ENCODE data around the gene ACY1. TPM values are rescaled to one million over a fixed set of nuclear protein-coding genes. Genes with fewer than 3 reads are reported as not detected.
A peak's percentile ranks its signal among the peaks of the same experiment; 100 is the strongest.

ACY1 gene
- total and polyA plus RNA-seq, 2 of the 13 experiments (the other 11 are each of a cell fraction or from before 2014, with no cell fraction given): 113 to 162 TPM

DNA sequence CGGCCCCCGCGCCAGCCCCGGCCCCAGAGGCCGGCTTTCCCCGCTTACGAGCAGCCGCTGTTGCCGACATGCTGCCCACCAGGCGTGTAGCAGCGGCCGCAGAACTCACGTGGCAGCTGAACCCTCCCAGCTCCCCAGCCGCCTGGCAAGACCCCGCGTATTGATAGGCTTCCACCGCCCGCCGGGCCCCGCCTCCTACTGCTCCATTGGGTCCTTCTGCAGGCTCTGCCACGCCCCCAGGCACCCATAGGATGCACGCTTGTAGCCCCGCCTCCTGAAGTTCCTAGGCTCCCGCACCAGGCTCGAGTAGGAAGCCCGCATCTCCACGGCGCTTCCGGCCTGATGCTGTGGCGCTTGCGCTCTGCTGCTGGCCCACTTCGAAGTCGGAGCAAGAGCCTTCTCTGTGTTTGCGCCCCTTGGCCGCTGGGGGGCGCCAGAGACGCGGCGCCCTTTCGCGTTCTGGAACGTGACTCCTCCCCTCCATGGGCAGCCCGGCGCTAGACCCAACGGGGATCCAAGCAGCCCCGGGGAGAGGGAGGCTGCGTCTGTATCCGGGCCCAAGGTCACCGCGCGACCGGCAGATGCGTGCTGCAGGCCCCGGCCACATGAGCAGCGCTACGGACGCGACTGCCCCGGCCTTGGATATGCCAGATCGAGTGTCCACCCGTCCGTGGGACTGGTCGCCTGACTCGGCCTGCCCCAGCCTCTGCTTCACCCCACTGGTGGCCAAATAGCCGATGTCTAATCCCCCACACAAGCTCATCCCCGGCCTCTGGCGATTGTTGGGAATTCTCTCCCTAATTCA, 41.3 kb upstream of the ACY1 start, which contains the start of the genes PARP3 and RRP9 (continued):
- TF ChIP-seq, protein P1, sequence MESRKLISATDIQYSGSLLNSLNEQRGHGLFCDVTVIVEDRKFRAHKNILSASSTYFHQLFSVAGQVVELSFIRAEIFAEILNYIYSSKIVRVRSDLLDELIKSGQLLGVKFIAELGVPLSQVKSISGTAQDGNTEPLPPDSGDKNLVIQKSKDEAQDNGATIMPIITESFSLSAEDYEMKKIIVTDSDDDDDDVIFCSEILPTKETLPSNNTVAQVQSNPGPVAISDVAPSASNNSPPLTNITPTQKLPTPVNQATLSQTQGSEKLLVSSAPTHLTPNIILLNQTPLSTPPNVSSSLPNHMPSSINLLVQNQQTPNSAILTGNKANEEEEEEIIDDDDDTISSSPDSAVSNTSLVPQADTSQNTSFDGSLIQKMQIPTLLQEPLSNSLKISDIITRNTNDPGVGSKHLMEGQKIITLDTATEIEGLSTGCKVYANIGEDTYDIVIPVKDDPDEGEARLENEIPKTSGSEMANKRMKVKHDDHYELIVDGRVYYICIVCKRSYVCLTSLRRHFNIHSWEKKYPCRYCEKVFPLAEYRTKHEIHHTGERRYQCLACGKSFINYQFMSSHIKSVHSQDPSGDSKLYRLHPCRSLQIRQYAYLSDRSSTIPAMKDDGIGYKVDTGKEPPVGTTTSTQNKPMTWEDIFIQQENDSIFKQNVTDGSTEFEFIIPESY (CRISPR knock-in tag; IDR thresholded peaks at IDR 0.05): peak; percentile 78
- TF ChIP-seq MED13 (CRISPR knock-in tag; IDR thresholded peaks at IDR 0.05) (no peak; the same call in 1 of the 2 replicates), SRF (IDR thresholded peaks at IDR 0.05; ENCODE audit: low read depth, low read length) (no peak), ZNF350 (CRISPR knock-in tag; IDR thresholded peaks at IDR 0.05; ENCODE audit: borderline replicate concordance, low read depth) (peak; percentile 96), FOXO1 (CRISPR knock-in tag; IDR thresholded peaks at IDR 0.05) (peak; percentile 47; the same call in 1 of the 2 replicates), NCOA2 (CRISPR knock-in tag; IDR thresholded peaks at IDR 0.05) (peak; percentile 47; the same call in 1 of the 2 replicates), CREM (IDR thresholded peaks at IDR 0.05) (peak; percentile 63; the same call in 1 of the 2 replicates), CREM (CRISPR knock-in tag; IDR thresholded peaks at IDR 0.05) (no peak), KDM3A (CRISPR knock-in tag; IDR thresholded peaks at IDR 0.05; ENCODE audit: low read depth) (peak; percentile 94), EEA1 (CRISPR knock-in tag; IDR thresholded peaks at IDR 0.05; ENCODE audit: borderline replicate concordance) (no peak), NR3C1 (CRISPR knock-in tag; IDR thresholded peaks at IDR 0.05) (no peak), BRD4 (CRISPR knock-in tag; IDR thresholded peaks at IDR 0.05) (peak; percentile 88; the same call in 1 of the 2 replicates), ZNF441 (CRISPR knock-in tag; IDR thresholded peaks at IDR 0.05; ENCODE audit: borderline replicate concordance) (peak; percentile 70), CHD2 (IDR thresholded peaks at IDR 0.05; ENCODE audit: low read depth, low read length) (peak; percentile 46; the same call in 1 of the 2 replicates)
- TF ChIP-seq, protein P2, sequence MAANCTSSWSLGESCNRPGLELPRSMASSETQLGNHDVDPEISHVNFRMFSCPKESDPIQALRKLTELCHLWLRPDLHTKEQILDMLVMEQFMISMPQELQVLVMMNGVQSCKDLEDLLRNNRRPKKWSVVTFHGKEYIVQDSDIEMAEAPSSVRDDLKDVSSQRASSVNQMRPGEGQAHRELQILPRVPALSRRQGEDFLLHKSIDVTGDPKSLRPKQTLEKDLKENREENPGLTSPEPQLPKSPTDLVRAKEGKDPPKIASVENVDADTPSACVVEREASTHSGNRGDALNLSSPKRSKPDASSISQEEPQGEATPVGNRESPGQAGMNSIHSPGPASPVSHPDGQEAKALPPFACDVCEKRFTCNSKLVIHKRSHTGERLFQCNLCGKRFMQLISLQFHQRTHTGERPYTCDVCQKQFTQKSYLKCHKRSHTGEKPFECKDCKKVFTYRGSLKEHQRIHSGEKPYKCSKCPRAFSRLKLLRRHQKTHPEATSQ (CRISPR knock-in tag; IDR thresholded peaks at IDR 0.05; ENCODE audit: borderline replicate concordance): no peak
- TF ChIP-seq, protein P3, sequence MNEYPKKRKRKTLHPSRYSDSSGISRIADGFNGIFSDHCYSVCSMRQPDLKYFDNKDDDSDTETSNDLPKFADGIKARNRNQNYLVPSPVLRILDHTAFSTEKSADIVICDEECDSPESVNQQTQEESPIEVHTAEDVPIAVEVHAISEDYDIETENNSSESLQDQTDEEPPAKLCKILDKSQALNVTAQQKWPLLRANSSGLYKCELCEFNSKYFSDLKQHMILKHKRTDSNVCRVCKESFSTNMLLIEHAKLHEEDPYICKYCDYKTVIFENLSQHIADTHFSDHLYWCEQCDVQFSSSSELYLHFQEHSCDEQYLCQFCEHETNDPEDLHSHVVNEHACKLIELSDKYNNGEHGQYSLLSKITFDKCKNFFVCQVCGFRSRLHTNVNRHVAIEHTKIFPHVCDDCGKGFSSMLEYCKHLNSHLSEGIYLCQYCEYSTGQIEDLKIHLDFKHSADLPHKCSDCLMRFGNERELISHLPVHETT (CRISPR knock-in tag; conservative IDR thresholded peaks at IDR 0.05): peak; percentile 90; the same call in 1 of the 2 replicates
- TF ChIP-seq, protein P4, sequence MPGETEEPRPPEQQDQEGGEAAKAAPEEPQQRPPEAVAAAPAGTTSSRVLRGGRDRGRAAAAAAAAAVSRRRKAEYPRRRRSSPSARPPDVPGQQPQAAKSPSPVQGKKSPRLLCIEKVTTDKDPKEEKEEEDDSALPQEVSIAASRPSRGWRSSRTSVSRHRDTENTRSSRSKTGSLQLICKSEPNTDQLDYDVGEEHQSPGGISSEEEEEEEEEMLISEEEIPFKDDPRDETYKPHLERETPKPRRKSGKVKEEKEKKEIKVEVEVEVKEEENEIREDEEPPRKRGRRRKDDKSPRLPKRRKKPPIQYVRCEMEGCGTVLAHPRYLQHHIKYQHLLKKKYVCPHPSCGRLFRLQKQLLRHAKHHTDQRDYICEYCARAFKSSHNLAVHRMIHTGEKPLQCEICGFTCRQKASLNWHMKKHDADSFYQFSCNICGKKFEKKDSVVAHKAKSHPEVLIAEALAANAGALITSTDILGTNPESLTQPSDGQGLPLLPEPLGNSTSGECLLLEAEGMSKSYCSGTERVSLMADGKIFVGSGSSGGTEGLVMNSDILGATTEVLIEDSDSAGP (CRISPR knock-in tag; IDR thresholded peaks at IDR 0.05; ENCODE audit: borderline replicate concordance): peak; percentile 93
- TF ChIP-seq, protein P5, sequence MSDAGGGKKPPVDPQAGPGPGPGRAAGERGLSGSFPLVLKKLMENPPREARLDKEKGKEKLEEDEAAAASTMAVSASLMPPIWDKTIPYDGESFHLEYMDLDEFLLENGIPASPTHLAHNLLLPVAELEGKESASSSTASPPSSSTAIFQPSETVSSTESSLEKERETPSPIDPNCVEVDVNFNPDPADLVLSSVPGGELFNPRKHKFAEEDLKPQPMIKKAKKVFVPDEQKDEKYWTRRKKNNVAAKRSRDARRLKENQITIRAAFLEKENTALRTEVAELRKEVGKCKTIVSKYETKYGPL (CRISPR knock-in tag; IDR thresholded peaks at IDR 0.05): no peak
- TF ChIP-seq, protein P6, sequence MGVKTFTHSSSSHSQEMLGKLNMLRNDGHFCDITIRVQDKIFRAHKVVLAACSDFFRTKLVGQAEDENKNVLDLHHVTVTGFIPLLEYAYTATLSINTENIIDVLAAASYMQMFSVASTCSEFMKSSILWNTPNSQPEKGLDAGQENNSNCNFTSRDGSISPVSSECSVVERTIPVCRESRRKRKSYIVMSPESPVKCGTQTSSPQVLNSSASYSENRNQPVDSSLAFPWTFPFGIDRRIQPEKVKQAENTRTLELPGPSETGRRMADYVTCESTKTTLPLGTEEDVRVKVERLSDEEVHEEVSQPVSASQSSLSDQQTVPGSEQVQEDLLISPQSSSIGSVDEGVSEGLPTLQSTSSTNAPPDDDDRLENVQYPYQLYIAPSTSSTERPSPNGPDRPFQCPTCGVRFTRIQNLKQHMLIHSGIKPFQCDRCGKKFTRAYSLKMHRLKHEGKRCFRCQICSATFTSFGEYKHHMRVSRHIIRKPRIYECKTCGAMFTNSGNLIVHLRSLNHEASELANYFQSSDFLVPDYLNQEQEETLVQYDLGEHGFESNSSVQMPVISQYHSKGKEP (CRISPR knock-in tag; IDR thresholded peaks at IDR 0.05): no peak

Measured in HepG2 (cell line).